Activated CD4-positive, CD25-positive, alpha-beta regulatory T cell treated with anti-CD3 and anti-CD28 coated beads, Interleukin-2, amount 50 U/mL, for 16 hours (primary cell): ENCODE results near the gene ADARB2.
"Not testable (repeated sequence)": the region's sequence is repeated elsewhere in the genome, so short reads cannot be mapped to it uniquely, and the experiment has no call there.

ENCODE experiments used
- DNase-seq: peaks from one replicate; pipeline ENCODE4 v3.0.0-alpha.2; 2020; ENCODE audit warnings: low read depth, low spot score

ADARB2 gene

DNA sequence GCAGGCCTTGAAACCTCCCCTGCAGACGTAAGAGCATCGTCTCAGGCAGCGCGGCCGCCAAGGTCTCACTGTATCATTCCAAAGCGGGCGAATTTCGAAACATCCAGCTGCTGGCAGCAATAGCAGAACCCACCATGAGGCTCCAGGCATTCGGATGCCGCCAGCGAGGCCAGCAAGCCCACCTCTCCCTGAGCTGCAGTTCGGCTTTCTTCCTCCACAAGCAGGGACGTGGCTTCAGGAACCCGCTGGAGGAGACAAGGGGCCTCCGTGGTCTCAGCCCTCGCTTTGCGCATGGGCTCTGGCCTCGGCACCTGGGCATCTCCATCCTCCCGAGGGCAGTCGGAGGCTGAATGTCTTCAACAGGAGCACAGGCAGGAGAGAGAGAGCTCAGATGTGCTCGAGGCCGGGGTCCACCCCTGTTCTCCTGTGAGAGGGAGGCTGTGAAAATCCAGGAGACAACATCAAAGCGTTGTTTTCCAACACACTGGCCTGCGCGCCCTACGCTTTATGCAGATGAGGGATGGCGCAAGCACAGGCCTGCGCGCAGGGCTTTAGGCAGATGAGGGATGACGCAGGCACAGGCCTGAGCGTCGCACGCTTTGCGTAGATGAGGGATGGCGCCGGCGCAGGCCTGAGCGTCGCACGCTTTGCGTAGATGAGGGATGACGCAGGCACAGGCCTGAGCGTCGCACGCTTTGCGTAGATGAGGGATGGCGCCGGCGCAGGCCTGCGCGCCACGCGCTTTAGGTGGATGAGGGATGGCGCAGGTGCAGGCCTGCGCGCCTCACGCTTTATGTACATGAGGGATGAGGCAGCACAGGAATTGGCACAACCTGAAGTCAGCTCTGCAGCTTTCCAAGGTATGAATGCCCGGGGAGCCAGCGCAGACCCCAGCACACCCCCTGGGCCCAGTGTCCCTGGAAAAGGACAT lies 577.9 kb downstream of the ADARB2 start:
- no peak for DNase-seq

- DNase-seq, result not testable (repeated sequence)
Measured at GRCh38 chr10:1158536-1158935, 578.8 kb downstream of the ADARB2 start.

- no peak for DNase-seq
Measured at GRCh38 chr10:1158066-1158465, 579.3 kb downstream of the ADARB2 start.

DNA sequence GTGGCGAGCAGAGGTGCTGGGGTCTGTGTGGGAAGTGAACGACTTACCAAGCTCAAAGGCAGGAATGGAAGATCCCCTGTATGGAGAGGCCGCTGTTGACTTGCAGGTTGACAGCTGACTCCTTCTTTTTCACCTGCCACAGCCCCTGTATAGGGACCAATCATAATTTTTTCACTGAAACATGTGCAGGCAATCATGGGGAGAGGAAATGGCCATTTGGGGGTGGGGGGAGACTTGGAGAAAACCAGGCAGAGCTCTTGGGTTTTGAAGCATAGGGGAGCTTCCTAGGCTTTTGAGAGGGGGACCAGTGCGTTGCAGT lies 579.8 kb downstream of the ADARB2 start:
- DNase-seq, result no peak

DNA sequence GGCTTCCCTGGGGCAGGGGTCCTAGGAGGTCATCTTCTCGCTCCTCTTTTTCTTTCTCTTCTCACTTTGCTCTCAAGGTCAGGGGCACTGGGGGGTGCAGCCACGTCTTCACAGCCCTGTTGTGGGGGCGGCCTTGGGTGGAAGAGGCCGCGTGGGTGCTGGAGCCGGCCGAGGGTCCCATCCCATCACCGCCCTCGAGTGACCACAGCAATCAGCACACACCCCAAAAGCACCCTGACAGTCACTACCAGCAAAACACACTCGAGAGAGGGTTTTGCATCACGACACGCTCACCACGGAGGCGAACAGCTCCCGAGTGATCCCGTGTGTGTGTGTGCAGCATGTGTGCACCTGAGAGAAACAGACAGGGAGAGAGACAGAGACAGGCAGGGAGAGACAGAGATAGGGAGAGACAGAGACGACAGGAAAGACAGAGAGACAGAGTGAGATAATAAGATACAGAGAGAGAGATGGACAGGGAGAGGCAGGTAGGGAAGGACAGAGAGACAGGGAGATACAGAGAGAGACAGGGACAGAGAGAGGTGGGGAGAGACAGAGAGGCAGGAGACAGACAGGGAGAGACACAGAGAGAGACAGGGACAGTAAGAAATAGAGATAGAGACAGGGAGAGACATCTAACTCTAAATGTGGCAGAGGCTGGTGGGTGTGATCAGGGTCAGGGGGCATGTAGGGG lies 580.3 kb downstream of the ADARB2 start:
- DNase-seq, result no peak

DNA sequence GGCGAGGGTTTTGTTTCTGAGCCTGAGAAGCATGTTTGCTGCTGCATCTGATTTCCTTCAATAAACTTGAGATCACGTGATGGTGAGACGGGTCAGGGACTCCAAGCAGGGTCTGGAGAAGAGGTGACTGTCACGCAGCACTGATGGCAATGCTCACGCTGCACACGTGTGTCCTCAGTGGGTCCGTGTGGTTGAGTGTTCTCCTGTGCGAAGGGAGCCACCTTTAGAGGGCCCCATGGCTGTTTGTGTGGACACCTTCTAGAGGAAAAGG lies 580.8 kb downstream of the ADARB2 start:
- no peak for DNase-seq

DNA sequence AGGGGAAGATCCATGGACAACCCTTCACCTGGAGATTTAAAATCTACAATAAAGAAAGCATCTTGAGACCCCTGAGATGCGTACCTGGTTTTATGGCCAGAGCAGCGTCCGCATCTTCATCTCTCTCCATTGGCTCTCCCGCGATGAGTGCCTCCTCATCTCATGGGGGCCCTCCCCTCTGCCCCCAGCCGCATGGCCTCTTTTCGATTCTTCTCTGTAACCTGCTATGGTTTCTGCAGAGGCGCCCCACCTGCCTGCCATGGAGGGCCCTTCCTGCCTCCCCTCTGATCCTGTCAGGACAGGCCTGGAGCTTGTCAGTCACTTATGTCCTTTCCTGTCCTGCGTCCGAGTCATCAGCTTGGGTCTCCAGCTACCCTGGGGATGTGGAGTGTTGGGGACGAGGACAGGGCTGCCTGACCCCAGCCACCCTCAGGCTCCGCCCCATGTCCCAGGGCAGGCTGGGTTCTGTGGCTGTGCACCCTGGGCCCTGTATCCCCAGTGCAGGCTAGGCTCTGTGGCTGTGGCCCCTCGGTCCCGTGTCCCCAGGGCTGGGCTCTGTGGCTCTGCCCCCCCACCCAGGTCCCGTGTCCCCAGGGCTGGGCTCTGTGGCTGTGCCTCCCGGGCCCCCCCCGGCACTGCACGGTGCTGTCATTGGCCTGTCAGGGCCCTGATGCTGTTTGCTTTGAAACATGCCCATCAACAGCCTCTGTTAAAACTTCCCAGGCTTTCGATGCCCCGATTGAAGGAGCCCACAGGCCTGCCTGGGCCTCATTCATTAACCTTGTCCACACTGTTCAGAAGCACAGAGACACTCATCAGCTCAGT lies 581.3 kb downstream of the ADARB2 start:
- DNase-seq, result no peak

DNA sequence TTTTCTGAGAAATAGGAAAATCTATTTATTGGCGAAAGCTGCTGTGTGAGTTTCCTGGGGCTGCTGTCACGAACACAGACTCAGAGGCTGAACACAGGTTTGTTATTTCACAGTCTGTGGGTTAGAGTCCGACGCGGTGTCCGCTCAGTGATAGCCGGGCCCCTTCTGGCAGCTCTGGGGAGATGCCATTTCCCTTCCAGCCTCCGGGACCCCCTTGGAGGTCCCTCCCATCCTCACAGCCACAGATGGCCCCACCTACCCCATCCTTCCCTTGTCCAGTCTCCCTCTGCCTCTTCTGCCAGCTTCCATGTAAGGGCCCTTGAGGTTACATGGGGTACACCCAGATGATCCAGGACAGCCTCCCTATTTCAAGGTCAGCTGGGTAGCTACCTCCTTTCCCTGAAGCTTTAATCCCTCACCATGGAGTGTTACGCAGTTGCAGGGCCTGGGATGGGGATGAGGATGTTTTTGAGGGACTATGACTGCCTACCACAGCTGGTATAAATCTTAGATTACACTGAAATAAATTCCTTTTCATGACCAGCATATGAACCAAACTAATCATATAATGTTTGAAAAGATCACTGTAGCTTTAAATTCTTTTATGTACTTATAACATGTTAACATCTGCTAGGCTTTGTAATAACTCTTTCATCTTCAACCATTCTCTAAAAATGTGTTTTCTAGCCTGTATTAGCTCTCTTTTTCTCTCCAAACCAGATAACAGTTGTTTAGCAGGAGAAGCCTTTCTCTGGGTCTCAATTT lies 582.6 kb downstream of the ADARB2 start:
- no peak for DNase-seq

DNA sequence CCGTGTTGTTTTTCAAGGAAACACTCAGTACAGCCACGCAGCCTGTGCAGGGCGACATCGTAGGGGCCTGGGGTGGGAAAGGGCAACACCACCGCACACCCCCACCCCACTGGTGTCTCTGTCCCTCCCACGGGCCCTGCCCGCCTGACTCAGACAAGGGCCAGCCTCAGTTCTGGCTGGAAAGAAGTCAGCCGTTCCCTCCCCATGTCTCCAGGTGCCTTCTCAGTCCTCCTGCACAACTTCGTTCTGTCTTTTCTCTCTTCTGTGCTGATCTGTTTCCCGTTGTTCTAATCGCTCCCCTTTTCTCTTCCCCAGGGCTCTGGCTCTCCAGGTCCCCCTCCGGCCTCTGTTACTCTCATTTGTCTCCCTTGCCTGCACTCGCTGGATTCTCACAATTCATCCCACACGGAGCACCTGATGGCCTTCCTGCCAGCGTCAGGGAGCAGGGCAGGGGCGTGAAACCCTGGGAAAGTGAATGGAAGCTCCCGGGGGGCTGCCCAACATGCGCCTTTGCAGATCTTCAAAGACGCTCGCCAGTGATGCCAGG lies 583.4 kb downstream of the ADARB2 start:
- no peak for DNase-seq

GRCh38 chr10:1153251-1153763 lies 584.0 kb downstream of the ADARB2 start:
- DNase-seq, result no peak

DNA sequence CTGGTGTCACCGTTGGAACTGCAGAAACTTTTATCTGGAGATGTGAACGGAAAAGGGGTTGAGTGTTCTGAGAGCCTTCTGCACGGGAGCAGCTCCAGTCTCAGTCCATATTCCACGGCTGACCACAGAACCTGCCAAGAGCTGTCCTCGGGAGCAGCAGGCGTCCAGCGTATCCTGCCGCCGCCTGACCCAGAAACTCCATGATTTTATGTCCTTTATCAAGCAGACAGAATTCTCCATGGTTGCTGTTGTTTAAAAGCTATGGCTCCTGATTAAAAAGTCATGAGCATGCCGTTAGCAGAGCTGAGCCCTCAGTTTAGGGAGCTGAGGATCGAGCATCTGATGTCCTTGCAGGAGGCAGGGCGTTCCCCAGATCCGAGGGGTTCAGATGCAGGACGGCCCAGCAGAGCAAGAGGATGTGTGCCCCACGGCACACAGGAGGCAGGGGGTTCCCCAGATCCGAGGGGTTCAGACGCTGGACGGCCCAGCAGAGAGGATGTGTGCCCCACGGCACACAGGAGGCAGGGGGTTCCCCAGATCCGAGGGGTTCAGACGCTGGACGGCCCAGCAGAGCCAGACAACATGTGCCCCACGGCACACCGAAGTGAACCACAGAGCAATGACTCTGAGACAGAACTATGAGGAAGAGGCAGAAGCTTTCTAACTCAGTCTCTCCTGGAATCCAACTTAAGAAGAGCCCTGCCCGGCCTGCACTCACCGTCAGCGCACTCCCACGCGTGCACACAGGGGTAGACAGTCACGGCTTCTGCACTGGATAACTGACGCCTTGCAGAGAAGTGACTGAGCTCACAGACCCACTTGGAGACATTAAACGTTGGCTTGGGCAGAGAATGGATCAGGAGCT lies 584.7 kb downstream of the ADARB2 start:
- DNase-seq, result no peak

GRCh38 chr10:1151076-1152033 lies 586.0 kb downstream of the ADARB2 start:
- no peak for DNase-seq

DNA sequence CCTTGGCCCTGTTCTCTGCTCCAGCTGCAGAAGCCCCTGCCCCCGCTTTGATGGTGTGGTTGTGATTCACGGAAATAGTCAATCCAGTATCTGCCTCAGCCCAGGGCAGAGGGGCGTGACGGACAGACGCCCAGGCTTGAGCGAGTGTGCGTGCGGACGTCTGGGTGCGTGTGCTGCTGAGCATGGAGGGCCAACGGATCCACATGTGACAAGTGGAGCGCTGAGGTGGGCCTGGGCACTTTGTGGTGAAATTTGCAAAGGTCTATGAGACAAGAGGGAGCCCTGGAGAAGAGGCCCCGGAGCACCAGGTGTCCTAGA lies 586.7 kb downstream of the ADARB2 start:
- DNase-seq, result no peak

DNA sequence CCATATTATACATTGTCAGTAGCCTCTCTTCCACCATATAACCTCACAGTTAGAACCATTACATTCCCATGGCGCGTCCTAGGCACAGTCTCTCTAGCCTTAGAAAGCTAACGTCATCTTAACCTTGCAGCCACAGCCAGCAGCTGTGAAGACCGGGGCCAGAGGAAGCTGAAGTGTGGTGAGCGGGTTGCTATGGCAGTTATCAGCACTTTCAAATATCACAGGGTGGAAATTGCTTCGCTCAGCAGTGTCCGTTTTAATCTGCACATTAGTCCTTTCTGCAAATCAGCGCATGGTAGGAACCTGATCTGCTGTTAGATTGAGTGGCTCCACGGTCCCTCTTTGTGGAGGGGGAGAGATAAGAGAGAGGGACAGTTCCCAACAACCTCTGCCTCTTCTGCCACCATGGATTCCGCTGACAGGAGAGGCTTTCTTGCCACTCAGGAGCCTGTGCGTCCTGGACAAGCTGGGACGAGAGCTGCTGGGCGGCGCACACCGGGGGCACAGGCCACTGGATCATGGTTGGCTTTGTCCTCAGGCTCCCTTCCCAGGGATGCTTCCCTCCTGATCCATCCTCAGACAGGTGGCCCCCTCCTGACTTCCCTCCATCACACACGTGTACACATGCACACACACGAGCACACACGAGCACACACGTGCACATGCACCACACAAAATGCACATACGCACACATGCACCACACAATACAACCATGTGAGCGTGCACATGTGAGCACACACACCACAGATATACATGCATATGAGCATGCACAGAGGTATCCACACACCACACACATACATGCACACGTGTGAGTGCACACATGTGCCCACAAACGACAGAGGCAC lies 587.3 kb downstream of the ADARB2 start:
- DNase-seq, result no peak

DNA sequence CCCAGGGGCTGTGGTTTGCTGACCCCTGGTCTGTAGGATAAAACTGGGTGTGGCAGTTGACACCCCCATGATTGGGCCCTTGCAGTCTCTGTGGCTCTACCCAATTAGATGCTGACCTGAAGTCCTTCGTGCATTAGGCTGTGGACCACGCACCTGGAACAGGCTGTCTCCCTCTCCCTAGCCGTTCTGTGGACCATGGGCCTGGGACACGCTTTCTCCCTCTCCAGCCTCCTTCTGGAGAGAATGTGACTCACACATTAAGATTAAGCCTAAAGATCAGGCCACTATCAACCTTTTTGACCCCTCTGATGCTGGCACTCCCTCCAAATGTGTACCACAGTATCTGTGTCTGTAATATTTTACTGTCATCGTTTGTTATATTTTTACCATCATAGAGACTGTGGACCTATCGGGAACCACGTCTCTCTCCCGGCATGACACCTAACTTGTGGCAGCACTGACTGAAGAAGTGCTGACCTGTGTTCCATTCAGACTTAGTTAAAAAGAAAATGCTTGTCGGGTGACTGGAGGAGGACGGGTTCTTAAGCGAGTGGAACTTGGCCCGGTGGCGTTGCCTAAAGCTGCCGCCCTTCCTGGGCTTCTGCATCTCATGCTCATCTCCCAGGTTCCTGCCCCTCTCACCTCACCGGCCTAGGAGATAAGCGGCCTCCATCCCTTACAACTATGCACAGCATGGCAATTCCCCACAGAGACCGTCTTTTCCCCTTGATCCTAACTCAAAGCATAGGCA lies 588.3 kb downstream of the ADARB2 start:
- DNase-seq, result no peak

DNA sequence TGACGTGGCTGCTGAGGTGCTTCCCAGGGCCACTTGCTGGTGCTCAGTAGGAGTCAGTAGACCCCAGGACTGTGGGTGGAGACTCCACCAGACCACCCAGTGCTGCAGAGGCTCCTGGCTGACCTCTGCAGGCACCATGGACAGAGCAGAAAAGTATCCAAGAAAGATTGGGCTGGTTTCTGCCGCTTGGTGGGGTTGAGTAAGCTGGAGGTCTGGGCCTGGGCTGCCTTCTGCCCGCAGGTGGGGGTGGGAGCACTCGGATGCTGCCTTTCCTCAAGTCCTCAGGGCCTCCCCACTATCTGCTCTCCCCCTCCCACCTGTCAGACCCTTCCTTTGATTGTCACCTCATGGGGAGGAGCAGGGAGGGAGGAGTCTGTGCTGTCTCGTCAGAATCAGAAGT lies 589.5 kb downstream of the ADARB2 start:
- DNase-seq, result no peak

DNA sequence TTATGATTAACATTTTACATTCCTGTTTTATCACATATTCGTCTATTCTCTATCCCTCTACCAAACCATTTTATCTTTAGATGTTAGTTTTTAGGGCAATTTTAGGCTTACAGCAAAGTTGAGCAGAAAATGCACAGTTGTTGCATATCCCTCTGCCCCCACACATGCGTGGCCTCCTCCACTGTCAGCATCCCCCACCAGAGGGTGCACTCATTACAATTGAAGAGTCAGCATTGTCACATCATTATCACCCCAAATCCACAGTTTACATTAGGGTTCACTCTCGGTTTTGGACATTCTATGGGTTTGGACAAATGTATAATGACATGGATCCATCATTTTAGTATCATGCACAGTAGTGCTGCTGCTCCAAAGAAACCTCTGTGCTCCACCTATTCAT lies 594.7 kb downstream of the ADARB2 start:
- no peak for DNase-seq

DNA sequence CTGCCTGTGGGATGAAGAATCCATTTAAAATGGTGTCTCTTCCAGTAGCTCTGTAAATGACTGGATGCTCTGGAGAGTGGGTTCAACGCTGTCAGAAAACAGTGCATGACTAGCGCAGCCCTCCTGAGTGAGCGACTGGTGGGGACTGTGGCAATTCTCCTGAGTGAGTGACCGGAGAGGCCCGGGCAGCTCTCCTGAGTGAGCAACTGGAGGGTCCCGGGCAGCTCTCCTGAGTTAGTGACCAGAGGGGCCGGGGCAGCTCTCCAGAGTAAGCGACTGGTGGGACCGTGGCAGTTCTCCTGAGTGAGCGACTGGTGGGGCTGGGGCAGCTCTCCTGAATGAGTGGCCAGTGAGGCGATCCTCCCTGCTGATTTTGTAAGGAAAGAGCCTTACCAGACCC lies 595.6 kb downstream of the ADARB2 start:
- DNase-seq, result no peak
